HEK293T (cell line): Measurements from ENCODE around the gene KIF3A.

Experiments
- CTCF ChIA-PET: fragments of 350-600 bp; formaldehyde crosslinking; extraction: SDS; loops from one replicate; lab custom pipeline; 2021; ENCODE audit warnings: antibody characterized with exemption, inconsistent platforms; lab: Yijun Ruan, JAX
- POLR2A ChIA-PET: fragments of 350-600 bp; formaldehyde crosslinking; extraction: SDS; loops from one replicate; lab custom pipeline; 2020; ENCODE audit warnings: antibody characterized with exemption, inconsistent platforms; lab: Yijun Ruan, JAX
- DNase-seq: peaks from one replicate; pipeline ENCODE4 v3.0.0; 2012; ENCODE audit warnings: mixed read lengths; ENCODE audit errors: extremely low spot score
- ARNT ChIP-seq: fragments of 450-650 bp; IDR thresholded peaks from 2 replicates; pipeline ENCODE4 v1.6.1; 2017; ENCODE audit warnings: mild to moderate bottlenecking
- BHLHE40 ChIP-seq: fragments of 450-650 bp; IDR thresholded peaks from 2 replicates; pipeline ENCODE4 v1.6.1; 2016; ENCODE audit warnings: mild to moderate bottlenecking, moderate library complexity, borderline replicate concordance
- CTBP1 ChIP-seq: fragments of 450-650 bp; IDR thresholded peaks from 2 replicates; pipeline ENCODE4 v1.6.1; 2016; ENCODE audit warnings: borderline replicate concordance
- ELF4 ChIP-seq: fragments of 450-650 bp; IDR thresholded peaks from 2 replicates; pipeline ENCODE4 v1.6.1; 2017; ENCODE audit warnings: antibody characterized with exemption
- FOXA1 ChIP-seq: fragments of 450-650 bp; IDR thresholded peaks from 2 replicates; pipeline ENCODE4 v1.6.1; 2016; ENCODE audit warnings: mild to moderate bottlenecking
- FOXK2 ChIP-seq: fragments of 450-650 bp; IDR thresholded peaks from 2 replicates; pipeline ENCODE4 v1.6.1; 2016; ENCODE audit warnings: mild to moderate bottlenecking
- FOXM1 ChIP-seq: fragments of 450-650 bp; IDR thresholded peaks from 2 replicates; pipeline ENCODE4 v1.6.1; 2017; ENCODE audit warnings: mild to moderate bottlenecking, borderline replicate concordance
- HDGF ChIP-seq: fragments of 450-650 bp; IDR thresholded peaks from 2 replicates; pipeline ENCODE4 v1.6.1; 2017; ENCODE audit warnings: antibody characterized with exemption, borderline replicate concordance
- L3MBTL2 ChIP-seq: fragments of 450-650 bp; conservative IDR thresholded peaks from 2 replicates; pipeline ENCODE4 v1.6.1; 2016; ENCODE audit warnings: mild to moderate bottlenecking
- LEF1 ChIP-seq: fragments of 450-650 bp; IDR thresholded peaks from 2 replicates; pipeline ENCODE4 v1.6.1; 2017; ENCODE audit warnings: mild to moderate bottlenecking, borderline replicate concordance
- NFRKB ChIP-seq: fragments of 450-650 bp; IDR thresholded peaks from 2 replicates; pipeline ENCODE4 v1.6.1; 2016; ENCODE audit warnings: mild to moderate bottlenecking, moderate library complexity
- PKNOX1 ChIP-seq: fragments of 450-650 bp; IDR thresholded peaks from 2 replicates; pipeline ENCODE4 v1.6.1; 2016
- SP1 ChIP-seq: fragments of 450-650 bp; IDR thresholded peaks from 2 replicates; pipeline ENCODE4 v1.6.1; 2017
- SUZ12 ChIP-seq: fragments of 450-650 bp; IDR thresholded peaks from 2 replicates; pipeline ENCODE4 v1.6.1; 2016; ENCODE audit warnings: mild to moderate bottlenecking
- TARDBP ChIP-seq: fragments of 450-650 bp; IDR thresholded peaks from 2 replicates; pipeline ENCODE4 v1.6.1; 2016
- ZNF384 ChIP-seq: fragments of 450-650 bp; IDR thresholded peaks from 2 replicates; pipeline ENCODE4 v1.6.1; 2016

KIF3A gene

GRCh38 chr5:132667309-132667708, 70.0 kb downstream of the KIF3A start:
- DNase-seq: no peak
- ChIA-PET POLR2A (no interaction called here), CTCF (no interaction called here)
- TF ChIP-seq ELF4 (no peak), HDGF (no peak), CTBP1 (no peak), TARDBP (no peak), ZNF384 (no peak), FOXM1 (no peak), ARNT (no peak), FOXK2 (no peak), SUZ12 (no peak), PKNOX1 (no peak), SP1 (no peak), BHLHE40 (no peak), L3MBTL2 (no peak), LEF1 (no peak), FOXA1 (no peak)

GRCh38 chr5:132666310-132667123, 70.8 kb downstream of the KIF3A start:
- ChIA-PET POLR2A (no interaction called here), CTCF (no interaction called here)
- no peak for DNase-seq
- TF ChIP-seq ARNT (no peak), FOXA1 (no peak), TARDBP (no peak), FOXK2 (no peak), LEF1 (no peak), BHLHE40 (no peak), L3MBTL2 (no peak), NFRKB (no peak), HDGF (no peak), ELF4 (no peak), SUZ12 (no peak), CTBP1 (no peak), FOXM1 (no peak), ZNF384 (no peak), SP1 (no peak), PKNOX1 (no peak)

- no peak for TF ChIP-seq TARDBP
- no peak for TF ChIP-seq ELF4
- no peak for TF ChIP-seq CTBP1
- TF ChIP-seq ZNF384: no peak
- TF ChIP-seq SUZ12: no peak
- no peak for TF ChIP-seq FOXM1
- TF ChIP-seq NFRKB: no peak
- TF ChIP-seq SP1: no peak
- no peak for TF ChIP-seq FOXK2
- TF ChIP-seq BHLHE40: no peak
- TF ChIP-seq PKNOX1: no peak
- no peak for TF ChIP-seq FOXA1
- no peak for TF ChIP-seq LEF1
- no peak for TF ChIP-seq L3MBTL2
- no peak for TF ChIP-seq HDGF
- TF ChIP-seq ARNT: no peak
- no peak for DNase-seq
- ChIA-PET POLR2A (no interaction called here), CTCF (no interaction called here)
These were observed 71.7 kb downstream of the KIF3A start for GRCh38 chr5:132665574-132666080.

- DNase-seq: no peak
- no peak for TF ChIP-seq SUZ12
- TF ChIP-seq PKNOX1: no peak
- TF ChIP-seq TARDBP: no peak
- TF ChIP-seq ARNT: no peak
- TF ChIP-seq HDGF: no peak
- TF ChIP-seq ZNF384: no peak
- no peak for TF ChIP-seq FOXA1
- TF ChIP-seq FOXK2: no peak
- no peak for TF ChIP-seq SP1
- no peak for TF ChIP-seq FOXM1
- no peak for TF ChIP-seq BHLHE40
- no peak for TF ChIP-seq L3MBTL2
- TF ChIP-seq NFRKB: no peak
- no peak for TF ChIP-seq ELF4
- TF ChIP-seq CTBP1: no peak
- TF ChIP-seq LEF1: no peak
- POLR2A ChIA-PET: no interaction called here
- CTCF ChIA-PET: interaction anchor here (1.0 kb wide), 1 partner anchor 201 kb away, joined by 4 read pairs; the partner anchor contains the start of gene GDF9
These were observed 72.6 kb downstream of the KIF3A start for GRCh38 chr5:132664696-132665209.
